HG03196 (cell line): Measurements from ENCODE around the gene SLC7A5.
"Not testable (repeated sequence)": the region's sequence is repeated elsewhere in the genome, so short reads cannot be mapped to it uniquely, and the experiment has no call there.

Experiments used
- ATAC-seq: cut with Tn5 transposase; IDR thresholded peaks from one replicate; pipeline ENCODE4 v1.9.1; 2021; ENCODE audit not compliant: unreplicated experiment

SLC7A5 gene

GRCh38 chr16:87802670-87803069 is 66.6 kb downstream of the SLC7A5 start:
- no peak for ATAC-seq

- no peak for ATAC-seq
Measured at GRCh38 chr16:87801679-87802259, 67.5 kb downstream of the SLC7A5 start.

- ATAC-seq: no peak
Measured at GRCh38 chr16:87800497-87800896, 68.8 kb downstream of the SLC7A5 start.

GRCh38 chr16:87795336-87795735 is 74.0 kb downstream of the SLC7A5 start:
- ATAC-seq: no peak

GRCh38 chr16:87794485-87795078 is 74.7 kb downstream of the SLC7A5 start:
- ATAC-seq: no peak

GRCh38 chr16:87792205-87792565 is 77.1 kb downstream of the SLC7A5 start:
- ATAC-seq: no peak

GRCh38 chr16:87791295-87792204 is 77.8 kb downstream of the SLC7A5 start:
- ATAC-seq: no peak

GRCh38 chr16:87790292-87791100 is 78.8 kb downstream of the SLC7A5 start:
- no peak for ATAC-seq

GRCh38 chr16:87789437-87790291 is 79.6 kb downstream of the SLC7A5 start:
- no peak for ATAC-seq

- not testable (repeated sequence) for ATAC-seq
Measured at GRCh38 chr16:87788730-87789436, 80.4 kb downstream of the SLC7A5 start.

GRCh38 chr16:87787451-87788091 is 81.7 kb downstream of the SLC7A5 start:
- ATAC-seq: not testable (repeated sequence)

- ATAC-seq: no peak
Measured at GRCh38 chr16:87784812-87785211, 84.5 kb downstream of the SLC7A5 start.

- ATAC-seq: no peak
Measured at GRCh38 chr16:87782033-87782432, 87.3 kb downstream of the SLC7A5 start.

GRCh38 chr16:87780385-87780989 is 88.8 kb downstream of the SLC7A5 start:
- no peak for ATAC-seq
